Measurements from ENCODE around the gene C1orf198. TPM values are rescaled to one million over a fixed set of nuclear protein-coding genes. Genes with fewer than 3 reads are reported as not detected.

Gene C1orf198
- total RNA-seq, 1 donor from 2014 or later, result 49.8 TPM

DNA sequence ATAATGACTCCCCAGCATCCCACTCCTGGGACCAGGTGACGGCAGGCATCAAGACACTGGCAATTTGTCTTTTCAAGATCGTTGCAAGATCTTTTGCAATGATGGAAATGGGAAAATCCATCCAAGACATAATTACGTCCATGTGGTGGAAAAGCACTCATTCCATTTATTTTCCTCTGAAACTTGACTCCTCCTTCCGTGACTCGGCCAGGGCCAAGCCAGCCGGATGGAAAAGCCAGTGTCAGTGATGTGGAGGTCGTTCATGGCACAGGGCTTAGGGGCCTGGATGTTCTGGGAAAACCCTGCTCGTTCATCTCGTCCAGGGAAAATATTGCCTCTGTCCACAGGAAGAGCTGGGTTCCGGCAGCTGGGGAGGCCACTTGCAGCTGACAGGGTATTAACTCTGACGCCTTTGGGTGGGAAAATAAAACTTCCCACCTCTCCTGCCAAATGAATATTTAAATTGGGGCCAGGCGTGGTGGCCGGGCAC is 46.2 kb downstream of the C1orf198 start:
- intact Hi-C loops (cut with micrococcal nuclease), result no loop called here
- ATAC-seq, result peak; percentile 13
- peak; percentile 65 for DNase-seq

DNA sequence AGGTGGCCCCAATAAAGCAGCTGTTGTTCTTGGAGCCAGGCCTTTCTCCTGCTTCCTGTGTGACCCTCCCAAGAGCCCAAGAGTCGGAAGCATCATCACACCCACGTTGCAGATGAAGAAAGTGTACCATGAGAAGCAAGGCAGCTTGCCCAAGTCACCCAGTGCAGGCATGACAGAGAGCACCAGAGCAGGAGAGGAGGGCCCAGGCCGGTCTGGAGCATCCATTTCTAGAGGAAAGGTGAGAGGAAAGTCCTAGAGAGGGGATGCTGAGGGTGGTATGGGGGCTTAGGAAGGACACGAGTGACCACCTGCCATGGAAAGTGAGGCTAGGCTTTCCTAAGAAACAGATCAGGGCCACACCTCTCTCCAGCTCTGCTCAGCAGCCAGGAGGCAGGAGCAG is 47.0 kb downstream of the C1orf198 start:
- intact Hi-C loops (cut with micrococcal nuclease), result no loop called here
- ATAC-seq, result no peak
- no peak for DNase-seq

DNA sequence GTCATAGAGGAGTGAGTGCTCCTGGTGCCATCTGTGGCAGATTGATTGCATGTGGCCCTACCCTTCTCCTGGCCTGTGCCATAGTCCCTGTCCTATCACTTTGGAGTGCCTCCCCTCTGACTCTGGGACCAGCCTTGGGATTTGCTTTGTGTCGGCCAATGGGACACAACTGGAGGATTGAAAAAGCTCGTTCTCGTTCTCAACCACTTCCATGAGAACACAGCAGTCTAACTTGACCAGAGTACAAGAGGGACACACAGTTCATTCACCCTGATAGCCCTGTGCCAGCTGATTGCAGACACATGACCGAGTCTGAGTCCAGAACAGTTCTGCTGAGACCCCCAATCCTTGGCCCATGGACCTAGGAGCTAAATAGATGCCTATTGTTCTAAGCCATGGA is 47.8 kb downstream of the C1orf198 start:
- DNase-seq (no peak), ATAC-seq (no peak)
- intact Hi-C loops (cut with micrococcal nuclease), result no loop called here

DNA sequence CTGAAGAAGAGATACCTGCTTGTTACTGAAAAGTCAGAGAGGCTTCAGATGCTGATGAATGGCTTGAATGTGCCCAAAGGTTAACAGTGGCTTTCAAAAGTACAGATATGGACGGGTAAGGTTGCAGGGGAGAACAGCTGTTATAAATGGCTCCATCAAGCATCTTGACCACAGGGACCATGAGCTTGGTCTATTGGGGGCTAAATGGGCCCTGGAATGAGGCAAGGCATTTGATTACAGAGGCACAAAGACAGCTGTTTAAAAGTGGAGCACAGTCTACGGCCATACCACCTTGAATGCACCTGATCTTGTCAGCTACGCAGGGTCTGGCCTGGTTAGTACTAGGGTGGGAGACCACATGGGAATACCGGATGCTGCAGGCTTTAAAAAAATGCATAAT is 48.3 kb downstream of the C1orf198 start:
- intact Hi-C loops (cut with micrococcal nuclease), result no loop called here
- ATAC-seq, result no peak
- DNase-seq, result no peak

DNA sequence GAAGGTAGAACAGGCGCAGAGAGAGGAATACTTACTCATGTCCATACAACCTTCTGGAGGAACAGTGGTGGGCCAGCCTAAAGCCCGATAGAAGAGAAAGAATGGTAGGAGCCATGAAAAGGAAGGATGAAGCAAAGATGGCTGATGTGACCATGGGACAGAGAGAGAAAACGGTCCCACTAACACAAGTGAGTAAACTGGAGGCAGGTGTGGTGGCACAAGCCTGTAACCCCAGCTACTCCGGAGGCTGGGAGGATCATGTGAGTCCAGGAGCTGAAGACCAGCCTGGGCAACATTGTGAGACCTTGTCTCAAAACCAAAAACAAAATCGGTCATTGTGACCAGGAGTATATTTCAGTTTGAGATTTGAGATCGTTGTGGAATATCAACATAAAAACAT is 49.4 kb downstream of the C1orf198 start:
- DNase-seq (no peak), ATAC-seq (no peak)
- intact Hi-C loops (cut with micrococcal nuclease), result no loop called here

DNA sequence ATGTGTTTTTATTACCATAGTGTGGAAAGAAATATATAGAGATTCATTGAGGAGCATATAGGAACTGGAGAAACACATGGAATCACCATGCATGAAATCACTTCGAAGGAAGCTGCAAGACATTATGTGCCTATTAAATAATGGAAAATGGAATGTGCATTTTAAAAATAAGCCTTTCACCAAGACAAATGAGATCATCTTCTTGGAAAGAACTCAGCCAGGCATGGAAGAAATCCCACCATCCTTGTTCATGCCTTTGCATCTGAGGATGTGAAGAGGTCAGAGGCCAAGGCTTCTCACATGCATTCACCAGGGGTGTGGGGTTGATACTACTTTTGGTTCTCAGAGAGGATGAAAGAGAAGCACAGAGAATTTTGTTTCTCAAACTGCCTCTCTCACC is 50.0 kb downstream of the C1orf198 start:
- intact Hi-C loops (cut with micrococcal nuclease), result no loop called here
- DNase-seq (no peak), ATAC-seq (no peak)

DNA sequence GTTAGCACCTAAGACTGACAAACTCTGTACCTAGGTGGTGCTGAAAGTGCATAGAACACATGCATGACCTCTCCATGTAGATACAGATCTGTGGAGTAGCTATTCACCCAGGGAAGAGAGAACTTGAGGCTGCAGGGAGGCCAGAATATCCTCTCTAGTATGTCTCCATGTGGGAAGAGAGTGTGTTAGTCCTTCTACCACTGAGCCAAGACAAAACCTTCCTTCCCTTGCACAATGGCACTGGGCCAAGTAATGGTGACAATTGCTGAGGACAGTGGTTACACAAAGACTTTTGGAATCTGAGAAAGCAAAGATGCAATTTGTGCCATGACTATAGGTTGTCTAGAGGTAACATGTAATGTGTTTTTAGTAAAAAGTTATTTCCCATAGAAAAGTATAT is 52.3 kb downstream of the C1orf198 start:
- intact Hi-C loops (cut with micrococcal nuclease), result no loop called here
- no peak for ATAC-seq
- DNase-seq, result no peak

DNA sequence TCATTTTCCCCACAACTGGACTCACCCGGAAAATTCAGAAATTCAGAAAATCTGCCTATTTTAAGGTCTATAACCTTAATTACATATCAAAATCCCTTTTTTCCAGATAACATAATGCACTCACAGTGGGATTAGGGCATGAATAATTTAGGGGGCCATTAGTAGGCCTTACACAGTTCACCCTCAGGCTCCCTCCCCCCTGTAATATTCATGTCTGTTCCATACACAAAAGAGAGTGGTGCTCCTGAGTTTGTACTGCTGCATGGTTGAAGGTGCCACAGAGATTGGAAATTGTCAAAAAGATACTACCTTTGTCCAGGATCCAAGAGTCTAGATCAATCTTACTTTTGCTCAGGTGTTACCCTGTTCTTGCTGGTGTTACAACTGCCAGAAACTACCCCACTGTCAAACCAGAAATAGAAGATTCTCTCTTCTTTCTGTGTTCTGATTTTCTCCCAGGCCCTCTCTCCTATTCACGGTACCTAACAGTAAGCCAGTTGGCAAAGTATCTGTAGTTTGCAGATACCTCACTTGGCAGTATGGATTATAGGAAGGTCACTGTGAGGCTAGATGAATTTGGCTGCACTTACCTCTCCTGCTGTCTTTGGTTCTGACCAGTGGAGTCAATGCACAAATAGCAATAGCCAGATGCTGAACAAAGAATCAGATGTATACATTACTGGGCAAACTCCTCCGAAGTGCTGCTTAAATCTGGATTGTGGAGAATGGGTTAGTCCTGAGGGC is 53.2 kb downstream of the C1orf198 start:
- ATAC-seq (peak; percentile 96), DNase-seq (no peak)
- intact Hi-C loops (cut with micrococcal nuclease), result no loop called here

DNA sequence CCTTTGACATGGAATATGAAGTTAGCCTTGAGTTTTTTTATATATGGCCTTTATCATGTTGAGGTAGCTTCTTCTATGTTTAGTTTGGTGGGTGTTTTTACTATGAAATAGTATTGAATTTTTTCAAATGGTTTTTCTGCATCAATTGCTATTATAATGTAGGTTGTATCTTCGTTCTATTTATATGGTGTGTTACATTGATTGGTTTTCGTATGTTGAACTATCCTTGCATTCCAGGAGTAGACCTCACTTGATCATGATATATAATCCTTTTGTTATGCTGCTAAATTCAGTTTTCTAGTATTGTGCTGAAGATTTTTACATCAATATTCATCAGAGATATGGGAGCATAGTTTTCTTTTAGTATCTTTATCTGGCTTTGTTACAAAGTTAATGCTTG is 55.8 kb downstream of the C1orf198 start:
- intact Hi-C loops (cut with micrococcal nuclease), result no loop called here
- no peak for ATAC-seq

DNA sequence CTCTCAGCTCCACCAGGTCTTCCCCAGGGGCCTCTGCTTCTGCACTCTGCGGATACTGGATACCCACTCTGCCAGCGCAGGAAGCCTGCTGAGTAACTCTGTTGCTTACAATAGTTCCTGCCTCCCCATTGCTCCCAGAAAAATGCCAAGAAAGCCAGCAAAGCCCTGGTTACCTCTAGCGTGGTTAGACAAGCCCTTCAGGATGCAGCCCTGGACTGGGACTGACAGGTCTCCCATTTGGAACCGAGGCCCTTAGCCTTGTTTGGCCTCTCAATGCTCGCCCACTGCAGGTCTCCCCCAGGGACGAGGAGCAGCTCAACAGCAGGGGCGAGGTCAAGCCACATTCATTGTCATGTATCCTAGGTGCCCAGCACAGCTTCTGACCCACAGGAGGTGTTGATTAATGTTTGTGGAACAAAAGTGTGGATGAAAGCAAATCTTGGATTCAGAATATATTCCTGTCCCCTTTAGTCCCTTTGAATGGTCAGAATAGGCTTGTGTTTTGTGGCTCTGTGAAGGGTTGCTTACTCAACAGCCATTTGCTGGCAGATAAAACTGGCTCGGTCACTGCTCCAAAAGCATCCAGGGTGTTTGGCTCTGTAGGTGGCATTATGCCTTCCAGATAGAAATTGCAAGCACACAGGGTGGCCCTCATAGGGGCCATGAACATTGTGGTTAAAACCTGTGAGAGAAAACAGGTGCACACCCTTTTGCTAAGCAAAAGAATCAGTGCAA is 58.9 kb downstream of the C1orf198 start:
- intact Hi-C loops (cut with micrococcal nuclease), result loop anchor here (10.0 kb wide), 1 partner anchor 55 kb away; the partner anchor contains the start of gene C1orf198
- ATAC-seq, result peak; percentile 11
- DNase-seq, result no peak

More for the DNA sequence above, 55.8 kb downstream of the C1orf198 start:
- no peak for DNase-seq

DNA sequence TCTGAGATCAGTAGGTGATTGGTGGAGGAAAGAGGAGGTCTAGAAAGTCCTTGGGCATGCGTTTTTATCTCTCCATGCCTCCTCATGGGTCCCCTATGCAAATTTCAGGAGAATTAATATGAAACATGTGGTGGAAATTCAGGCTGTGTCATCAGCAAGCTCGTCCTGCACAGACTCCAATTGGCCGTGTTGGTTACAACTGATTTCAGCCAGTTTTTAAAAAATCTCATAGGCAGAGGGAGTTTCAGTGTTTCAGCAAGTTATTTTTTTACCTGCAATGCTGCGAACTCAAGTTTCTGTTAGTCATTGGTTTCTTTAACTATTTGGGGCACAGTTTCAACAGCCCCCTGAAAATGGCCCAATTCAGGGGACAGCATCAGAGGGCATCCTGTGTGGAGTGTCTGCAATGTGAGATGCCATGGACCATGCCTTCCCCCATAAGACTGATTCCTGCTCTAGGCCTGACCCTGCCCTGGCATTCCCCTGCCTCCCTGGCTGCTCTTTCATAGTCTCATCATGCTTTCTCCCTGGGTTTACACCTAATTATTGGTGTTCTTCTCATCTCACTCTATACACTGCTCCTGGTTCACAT is 59.9 kb downstream of the C1orf198 start:
- DNase-seq, result no peak
- intact Hi-C loops (cut with micrococcal nuclease), result loop anchor here (10.0 kb wide), 1 partner anchor 56 kb away; the partner anchor contains the start of gene C1orf198
- ATAC-seq, result peak; percentile 10

DNA sequence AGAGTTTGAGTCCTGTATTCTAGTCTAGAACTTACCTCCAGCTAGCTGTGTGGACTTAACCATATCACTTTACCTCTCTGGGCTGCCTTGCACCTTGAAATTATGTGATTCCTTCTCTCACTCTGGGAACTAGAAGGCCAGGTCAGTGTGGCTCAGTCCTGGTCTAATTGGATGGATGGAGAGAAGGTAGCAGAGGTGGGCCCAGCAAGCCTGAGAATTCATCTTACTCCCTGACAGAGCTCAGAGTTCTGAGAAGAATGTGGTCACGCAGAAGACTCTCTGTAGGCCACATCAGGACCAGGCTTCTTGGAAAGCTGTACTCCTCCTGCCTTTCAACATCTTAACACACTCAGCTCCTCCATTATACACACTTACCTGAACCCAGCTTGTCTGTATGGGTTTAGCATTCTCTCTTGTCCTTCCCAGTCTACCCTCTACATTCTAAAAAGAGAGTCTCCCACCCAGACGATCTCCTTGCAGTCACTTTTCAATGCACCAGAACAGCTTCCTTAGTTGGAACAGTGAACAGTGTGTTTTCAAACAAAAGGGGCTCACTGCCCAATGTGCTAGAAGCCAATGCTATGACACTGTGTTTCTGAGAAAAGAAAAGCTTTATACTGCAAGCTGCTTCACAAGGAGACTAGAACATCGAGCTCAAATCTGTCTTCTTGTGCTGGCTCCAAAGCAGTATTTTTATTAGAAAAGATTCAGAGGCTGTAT is 60.6 kb downstream of the C1orf198 start:
- intact Hi-C loops (cut with micrococcal nuclease), result loop anchor here (10.0 kb wide), 1 partner anchor 57 kb away; the partner anchor contains the start of gene C1orf198
- no peak for DNase-seq
- ATAC-seq, result peak; percentile 10

DNA sequence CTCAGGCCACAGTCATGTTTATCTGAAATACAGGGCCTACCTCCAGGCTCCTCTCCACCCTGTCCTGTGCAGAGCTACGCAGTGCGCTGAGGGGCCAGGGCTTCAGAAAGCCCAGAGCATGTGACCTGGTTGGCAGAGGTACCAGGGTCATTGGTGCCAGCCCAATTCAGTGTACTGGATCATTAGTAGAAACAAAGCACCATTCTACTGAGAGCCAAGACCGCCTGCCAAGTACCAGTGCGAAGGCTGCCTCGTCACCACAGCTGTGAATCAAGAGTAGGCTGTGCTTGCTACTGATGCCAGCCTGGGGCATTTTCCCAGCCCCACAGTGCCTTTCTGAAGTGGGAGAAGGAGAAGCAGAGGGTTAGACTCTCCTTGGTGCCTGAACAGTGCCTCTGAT is 61.3 kb downstream of the C1orf198 start:
- ATAC-seq, result peak; percentile 96
- peak; percentile 87 for DNase-seq
- intact Hi-C loops (cut with micrococcal nuclease), result loop anchor here (10.0 kb wide), 1 partner anchor 58 kb away; the partner anchor contains the start of gene C1orf198

DNA sequence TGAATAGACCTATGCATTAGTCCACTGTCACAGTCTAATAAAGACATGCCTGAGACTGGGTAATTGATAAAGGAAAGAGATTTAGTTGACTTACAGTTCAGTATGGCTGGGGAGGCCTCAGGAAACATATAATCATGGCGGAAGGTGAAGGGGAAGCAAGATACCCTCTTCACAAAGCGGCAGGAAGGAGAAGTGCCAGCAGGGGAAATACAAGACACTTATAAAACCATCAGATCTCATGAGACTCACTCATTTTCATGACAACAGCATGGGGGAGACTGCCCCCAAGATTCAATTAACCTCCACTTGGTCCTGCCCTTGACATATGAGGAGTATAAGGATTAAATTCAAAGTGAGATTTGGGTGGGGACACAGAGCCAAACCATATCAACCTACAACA is 61.8 kb downstream of the C1orf198 start:
- intact Hi-C loops (cut with micrococcal nuclease), result loop anchor here (10.0 kb wide), 1 partner anchor 58 kb away; the partner anchor contains the start of gene C1orf198
- DNase-seq (no peak), ATAC-seq (no peak)

DNA sequence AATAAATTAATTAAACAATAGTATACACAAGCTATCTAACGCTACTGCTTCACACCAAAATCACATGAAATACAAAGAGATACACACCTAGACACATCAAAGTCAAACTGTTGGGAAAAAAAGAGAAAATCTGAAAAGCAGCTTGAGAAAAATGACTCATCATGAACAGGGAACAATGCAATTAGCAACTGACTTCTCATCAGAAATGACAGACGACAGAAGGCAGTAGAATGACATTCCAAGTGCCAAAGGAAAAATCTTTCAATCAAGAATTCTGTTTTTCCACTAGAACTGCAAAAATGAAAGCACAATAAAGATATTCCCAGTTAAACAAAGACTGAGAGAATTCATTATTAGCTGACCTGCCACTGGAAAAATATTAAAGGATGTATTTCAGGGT is 63.9 kb downstream of the C1orf198 start:
- intact Hi-C loops (cut with micrococcal nuclease), result loop anchor here (10.0 kb wide), 1 partner anchor 60 kb away; the partner anchor contains the start of gene C1orf198
- DNase-seq (no peak), ATAC-seq (no peak)

DNA sequence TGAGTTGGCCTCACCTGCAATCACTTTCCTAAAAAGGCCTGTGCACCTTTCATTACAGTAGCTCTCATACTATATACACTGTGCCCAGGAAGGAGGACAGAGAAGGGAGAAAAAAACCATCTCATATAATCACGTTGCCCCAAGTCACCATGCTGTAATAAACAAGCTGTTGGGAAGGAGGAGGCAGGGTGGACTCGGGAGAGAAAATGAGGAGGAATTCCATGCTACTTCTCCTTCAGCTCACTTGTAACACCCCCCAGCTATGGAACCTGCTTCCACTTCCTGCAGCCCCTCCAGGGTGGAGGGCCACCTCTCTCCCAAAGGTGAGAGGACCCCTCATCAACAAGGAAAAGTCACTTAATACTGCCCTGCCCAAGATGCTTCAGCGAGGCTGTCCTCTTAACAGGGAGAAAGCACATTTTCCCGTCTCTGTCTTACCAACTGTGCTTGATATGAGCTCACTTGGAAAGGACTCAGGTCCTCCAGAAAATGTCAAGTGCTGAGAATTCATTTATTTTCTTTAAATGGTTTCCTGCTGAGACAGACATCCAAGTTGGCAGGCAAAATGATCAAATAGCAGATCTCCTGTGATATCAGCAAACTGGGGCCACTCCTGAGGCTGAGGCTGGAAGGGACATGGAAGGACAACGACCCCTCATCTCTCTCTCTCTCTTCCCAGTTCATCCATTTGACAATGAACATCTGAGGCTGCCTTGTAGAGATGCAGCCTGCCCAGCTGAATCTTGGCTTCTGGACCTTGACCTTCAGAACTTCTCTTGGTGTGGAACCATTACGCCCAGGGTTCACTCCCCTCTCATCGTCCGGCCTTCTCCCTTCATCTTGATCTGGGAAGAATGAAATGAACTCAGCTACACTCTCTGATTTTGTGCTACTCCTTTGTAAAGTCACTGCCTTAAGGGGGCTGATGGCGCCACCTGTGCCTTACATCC is 67.2 kb downstream of the C1orf198 start:
- ATAC-seq (no peak), DNase-seq (no peak)
- intact Hi-C loops (cut with micrococcal nuclease), result loop anchor here (10.0 kb wide), 1 partner anchor 64 kb away; the partner anchor contains the start of gene C1orf198

DNA sequence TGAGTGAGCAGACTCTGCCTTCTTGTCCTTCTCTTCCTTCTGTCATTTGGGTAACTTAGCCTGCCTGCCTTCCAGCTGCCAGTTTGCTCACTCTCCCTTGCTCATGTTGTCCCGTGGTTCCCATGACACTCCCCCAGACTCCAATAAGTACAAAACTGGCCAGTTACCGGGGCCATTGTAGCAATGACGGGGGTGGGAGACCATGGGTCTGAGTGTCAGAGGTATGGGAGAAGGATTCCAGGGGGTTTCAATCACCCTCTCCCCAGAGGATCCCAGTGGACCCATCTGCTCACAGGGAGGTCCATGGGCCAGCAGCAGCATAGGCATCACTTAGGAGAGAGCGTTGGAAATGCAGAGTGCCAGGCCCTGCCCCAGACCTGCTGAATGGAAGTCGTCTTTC is 69.8 kb downstream of the C1orf198 start:
- DNase-seq (no peak), ATAC-seq (no peak)
- intact Hi-C loops (cut with micrococcal nuclease), result loop anchor here (1.0 kb wide), 1 partner anchor 119 kb away; no protein-coding TSS in a partner anchor

DNA sequence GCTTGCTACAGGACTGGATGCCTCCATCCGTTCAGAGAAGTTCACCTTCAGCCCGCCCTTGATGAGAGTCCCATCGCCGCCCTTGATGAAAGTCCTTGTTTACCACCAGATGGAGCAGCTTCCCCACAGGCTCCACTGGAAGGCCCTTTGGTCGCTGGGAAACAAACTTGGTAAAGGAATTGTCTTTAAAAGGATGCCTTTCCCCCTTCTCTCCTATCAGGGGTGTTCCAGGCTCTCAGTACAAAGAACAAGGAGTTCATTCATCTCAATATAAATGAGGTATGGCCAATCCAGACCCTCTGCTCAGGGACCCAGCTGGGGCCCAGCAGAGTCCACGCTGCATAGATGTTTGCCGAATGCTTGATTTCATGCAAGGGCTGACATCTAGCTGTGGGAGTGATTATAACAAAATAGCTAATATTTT is 70.4 kb downstream of the C1orf198 start:
- peak; percentile 59 for DNase-seq

More for the DNA sequence above, 70.4 kb downstream of the C1orf198 start:
- ATAC-seq, result peak; percentile 94
- intact Hi-C loops (cut with micrococcal nuclease), result loop anchor here (1.0 kb wide), 1 partner anchor 119 kb away; no protein-coding TSS in a partner anchor

All from left ventricle myocardium superior (tissue), 1 donor.